GM08714 (cell line): Measurements from ENCODE around the gene LOXL3.

Experiments used
- H3K4me3 ChIP-seq: fragments of 200-500 bp; sonication (Bioruptor generic); 2 replicates; pipeline ENCODE4 v1.5.1; 2014; ENCODE audit warnings: mild to moderate bottlenecking, low read length, inconsistent platforms
- ZNF274 ChIP-seq: IDR thresholded peaks from 2 replicates; pipeline ENCODE4 v1.6.1; 2012; ENCODE audit warnings: mild to moderate bottlenecking, low read depth, low read length

LOXL3 gene

DNA sequence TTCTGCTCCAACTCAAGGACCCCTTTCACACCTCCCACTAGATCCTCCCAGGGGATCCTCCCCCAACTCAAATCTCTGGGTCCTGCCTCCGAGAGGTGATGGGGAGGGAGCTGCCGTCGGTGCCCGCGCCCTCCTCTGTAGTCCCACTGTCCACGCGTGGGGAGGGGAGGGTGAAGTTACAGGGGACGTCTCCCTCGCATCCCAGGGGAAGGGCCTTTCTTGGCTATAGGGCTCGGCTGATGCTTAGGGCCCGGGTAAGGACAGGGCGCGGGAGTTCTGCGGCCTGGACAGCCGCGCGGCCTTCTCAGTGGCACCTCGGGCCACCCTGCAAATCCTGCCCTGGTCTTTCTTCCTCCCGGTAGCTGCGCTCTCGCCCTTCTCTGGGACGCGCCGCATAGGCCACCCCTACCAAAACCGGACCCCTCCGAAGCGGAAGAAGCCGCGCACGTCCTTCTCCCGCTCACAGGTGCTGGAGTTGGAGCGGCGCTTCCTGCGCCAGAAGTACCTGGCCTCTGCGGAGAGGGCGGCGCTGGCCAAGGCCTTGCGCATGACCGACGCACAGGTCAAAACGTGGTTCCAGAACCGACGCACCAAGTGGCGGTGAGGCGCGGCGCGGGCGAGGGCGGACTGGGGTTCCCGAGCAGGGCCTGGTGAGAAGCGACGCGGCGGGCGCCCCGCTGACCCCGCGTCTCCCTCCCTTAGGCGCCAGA, 38.3 kb downstream of the LOXL3 start:
- H3K4me3 ChIP-seq = peak overlapping the region; percentile 1; the same call in 1 of the 2 replicates
- no peak for TF ChIP-seq ZNF274

DNA sequence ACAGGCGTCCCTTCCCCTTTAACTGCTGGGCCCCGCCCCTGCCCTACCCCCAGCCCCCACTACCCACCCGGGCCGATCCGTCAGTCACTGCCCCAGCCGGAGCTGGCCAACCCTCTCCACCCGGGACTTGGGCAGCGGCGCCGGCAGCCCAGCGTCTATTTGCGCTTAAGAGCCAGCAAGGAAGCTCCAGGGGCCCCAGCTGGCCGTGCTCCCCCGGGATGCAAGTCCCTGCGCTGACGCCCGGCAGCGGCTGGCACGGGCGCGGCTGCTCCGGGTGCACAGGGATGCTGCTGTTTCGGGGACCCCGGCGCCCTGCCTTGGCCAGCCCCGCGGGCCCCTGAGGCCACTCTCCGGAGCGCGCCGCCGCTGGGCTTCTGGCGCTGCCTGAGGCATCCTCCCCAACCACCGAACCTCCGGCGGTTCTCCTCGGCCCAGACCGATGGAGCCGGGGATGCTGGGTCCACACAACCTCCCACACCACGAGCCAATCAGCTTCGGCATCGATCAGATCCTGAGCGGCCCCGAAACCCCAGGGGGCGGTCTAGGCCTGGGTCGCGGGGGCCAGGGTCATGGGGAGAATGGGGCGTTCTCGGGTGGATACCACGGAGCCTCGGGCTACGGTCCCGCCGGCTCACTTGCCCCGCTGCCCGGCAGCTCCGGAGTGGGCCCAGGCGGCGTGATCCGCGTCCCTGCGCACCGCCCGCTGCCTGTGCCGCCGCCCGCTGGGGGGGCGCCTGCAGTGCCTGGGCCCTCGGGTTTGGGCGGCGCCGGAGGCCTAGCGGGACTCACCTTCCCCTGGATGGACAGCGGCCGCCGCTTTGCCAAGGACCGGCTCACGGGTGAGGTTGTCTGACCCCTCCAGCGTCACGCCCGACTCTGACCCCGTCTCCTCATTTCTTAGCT, 39.1 kb downstream of the LOXL3 start, which contains the start of gene TLX2:
TLX2 (plus strand) TSS at position 83 of the 903 bp plus-strand sequence; CDS start at position 440, 357 bp downstream.
- TF ChIP-seq ZNF274 = no peak
- H3K4me3 ChIP-seq = no peak within 1 kb of the TSS; the same call in 1 of the 2 replicates

DNA sequence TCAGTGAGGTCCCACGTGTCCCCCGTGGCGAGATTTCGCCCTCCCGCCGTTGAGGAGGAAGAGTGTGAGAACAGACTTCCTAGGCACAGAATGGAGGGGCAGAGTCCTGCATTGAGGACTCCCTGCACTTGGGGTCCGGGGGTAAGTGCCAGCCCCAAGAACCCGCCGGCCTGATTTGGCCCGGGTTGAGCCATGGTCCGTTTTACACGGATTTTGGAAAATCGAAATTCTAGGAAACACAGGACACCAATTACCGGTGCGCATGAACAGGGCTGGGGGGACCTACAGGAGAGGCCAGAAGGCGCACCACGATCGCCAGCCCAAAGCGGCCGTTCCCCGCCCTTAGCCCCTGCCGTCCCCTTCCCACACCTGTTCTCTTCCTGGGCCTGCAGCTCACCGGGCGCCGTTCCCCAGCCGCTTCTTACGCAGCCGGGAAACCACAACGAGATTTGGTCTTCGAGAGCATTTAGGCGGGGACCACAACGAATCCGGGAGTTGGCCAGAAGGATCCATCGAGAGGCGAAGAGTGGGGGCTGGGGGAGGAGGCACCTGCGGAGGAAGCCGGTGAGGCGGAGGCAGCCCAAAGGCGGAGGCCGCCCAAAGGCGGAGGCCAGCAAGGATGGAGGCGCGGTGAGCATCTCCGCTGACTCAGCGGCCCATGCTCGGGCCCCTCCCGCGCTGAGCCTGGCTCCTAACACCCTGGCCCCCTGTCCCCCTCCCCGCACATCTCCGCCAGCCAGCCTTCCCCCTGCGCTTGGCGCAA, 40.0 kb downstream of the LOXL3 start:
- TF ChIP-seq ZNF274 = no peak
- no peak overlapping the region for H3K4me3 ChIP-seq

DNA sequence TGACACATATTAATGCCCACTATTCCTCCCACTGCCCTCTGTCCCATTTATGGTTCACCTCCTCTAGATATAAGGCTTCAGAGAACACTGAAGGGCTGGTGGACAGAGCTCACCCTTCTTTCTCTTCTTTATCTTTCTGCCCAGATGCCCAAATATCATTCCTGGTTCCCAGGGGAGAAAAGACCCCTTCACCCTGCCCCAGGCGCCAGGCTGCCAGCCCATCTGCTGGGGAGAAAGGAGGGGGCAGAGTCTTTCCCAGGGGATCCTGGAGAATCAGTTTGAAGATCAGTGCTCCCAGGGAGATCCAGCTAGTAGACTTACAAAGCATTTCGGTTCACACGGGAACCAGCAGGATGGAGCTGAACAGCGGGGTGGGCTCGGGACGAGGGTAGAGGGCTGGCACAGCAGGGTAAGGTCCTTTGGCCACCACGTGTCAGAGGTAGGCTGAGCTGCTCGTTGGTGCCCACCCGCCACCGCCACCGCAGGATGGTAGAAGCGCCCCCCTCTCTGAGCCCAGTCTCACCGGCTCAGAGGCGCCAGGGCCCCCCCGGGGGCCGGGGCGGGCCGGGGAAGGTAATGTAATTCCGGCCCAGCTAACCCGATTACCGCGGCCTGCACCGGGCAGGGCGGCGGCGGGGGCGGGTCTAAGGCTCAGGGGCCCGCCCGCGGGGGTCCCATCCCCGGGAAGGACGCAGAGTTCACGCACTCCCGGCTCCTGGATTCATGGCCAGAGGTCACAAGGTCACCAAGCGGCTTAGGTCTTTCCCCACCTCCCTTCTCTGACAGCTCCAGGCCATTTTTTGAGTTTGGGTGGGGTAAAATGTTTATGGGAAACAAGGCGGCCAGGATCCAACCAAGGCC, 40.8 kb downstream of the LOXL3 start:
- no peak overlapping the region for H3K4me3 ChIP-seq
- no peak for TF ChIP-seq ZNF274

DNA sequence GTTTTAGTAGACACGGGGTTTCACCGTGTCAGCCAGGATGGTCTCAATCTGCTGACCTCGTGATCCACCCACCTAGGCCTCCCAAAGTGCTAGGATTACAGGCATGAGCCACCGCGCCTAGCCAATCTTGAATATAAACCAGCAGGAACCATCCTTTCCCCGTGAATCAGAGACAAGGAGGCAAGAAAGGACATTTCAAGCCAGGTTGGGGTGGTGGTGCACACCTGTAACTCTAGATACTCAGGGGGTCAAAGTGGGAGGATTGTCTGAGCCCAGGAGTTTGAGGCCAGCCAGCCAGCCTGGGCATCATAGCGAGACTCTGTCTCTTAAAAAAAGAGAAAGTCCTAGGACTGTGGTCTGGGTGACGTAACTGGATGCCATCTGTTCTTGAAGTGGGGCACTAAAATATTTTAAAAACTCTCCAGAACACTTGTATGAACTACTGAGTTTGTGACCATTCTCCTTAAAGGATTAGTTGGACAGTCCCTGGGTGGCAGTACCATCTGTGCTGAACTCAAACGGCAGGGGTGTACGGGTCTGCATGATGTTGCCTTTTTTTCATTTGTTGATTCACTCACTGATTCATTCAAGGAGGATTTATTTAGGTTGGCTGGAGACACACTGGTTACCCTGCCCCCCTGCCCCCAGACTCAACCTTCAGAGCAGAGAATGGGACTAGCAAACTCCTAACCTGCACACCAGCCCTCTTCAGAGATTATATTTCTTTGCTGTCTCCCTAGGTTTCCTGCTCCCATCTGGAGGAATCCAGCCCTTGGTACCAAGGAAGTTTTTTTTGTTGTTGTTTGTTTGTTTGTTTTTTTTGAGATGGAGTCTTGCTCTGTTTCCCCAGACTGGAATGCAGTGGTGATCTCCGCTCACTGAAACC, 42.4 kb downstream of the LOXL3 start:
- H3K4me3 ChIP-seq = no peak overlapping the region
- no peak for TF ChIP-seq ZNF274

DNA sequence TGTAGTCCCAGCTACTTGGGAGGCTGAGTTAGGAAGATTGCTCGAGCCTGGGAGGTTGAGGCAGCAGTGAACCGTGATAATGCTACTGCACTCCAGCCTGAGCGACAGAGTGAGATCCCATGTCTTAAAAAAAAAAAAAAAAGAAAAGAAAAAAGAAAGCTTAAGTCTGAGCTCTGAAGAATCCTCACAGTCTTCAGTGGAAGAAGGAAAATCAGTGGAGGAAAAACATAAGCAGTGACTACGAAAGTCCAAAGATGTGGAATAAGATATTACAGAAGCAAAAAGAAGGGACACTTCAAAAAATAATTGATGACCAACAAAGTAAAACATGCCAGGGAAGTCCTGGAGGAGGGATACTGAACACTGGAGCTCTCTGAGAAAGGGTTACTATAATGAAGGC, 43.5 kb downstream of the LOXL3 start:
- TF ChIP-seq ZNF274 = no peak
- no peak overlapping the region for H3K4me3 ChIP-seq

DNA sequence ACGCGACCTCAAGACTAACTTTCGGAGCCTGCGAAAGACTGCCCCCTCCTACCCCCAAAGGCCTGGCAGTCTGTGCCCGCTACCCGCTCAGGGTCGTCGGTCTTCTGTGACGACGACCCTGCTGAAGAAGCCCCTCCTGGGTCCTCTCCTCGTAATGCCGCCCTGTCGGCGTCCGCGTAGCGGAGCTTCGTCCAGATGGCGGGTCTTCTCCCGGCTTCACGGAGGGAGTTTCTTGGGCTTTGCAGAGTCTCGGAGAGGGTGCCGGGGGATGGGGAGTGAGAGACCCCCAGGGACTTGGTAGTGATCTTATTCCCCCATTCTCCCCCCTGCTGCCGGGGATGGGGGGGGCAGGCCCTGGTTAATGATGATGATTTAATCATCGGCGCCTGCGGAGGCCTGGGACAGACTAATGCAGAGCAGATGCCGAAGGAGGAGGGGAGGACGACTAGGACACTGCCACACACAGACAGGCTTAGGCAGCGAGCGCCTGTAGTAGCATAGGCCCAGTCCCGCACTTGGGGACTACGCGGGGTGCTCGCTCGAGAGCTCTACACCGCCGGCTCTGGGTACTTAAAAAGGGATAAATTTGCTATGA, 45.7 kb downstream of the LOXL3 start:
- TF ChIP-seq ZNF274 = no peak

DNA sequence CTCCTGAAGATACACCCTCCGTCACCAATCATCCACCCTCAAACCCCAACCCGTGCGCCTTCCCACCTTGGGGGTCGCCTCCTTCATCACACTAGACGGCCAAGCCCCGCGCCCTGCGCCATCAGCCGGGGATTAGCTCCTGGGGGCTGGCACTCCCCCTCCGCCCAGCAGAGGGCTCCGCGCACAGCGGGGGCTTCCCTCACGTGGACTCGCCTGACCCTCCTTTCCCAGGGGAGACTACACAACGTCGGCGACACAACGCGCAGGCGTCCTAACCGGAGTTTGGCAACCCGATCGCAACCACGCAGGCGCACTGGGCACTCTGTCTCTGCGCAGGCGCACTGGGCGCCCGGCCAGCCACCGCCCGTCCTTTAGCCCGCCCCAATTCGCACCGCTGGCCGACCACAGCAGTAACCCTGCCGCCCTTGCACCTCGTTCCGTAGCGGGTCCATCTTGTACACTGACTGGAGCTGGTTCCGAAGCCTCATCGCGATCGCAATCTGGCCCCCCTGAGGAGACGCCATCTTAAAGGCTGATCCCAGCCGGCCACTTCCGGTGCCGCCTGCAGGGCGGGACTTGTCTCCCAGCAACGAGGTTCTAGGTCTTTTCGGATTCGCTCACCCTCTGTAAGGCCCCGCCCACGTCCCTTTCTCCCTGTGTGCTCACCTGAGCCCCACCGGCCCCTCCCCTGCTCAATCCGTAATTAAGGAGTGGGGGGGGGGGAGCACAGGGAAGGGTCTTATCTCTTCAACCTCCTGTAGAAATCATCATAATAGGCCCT, 46.4 kb downstream of the LOXL3 start, which contains the start of gene PCGF1:
PCGF1 (minus strand) TSS at position 551 of the 781 bp plus-strand sequence; CDS start at position 524, 27 bp downstream.
- no peak for TF ChIP-seq ZNF274
- peak within 1 kb of the TSS; percentile 65 for H3K4me3 ChIP-seq

More for the DNA sequence above, 45.7 kb downstream of the LOXL3 start:
- H3K4me3 ChIP-seq = peak overlapping the region; percentile 65; the same call in 1 of the 2 replicates

DNA sequence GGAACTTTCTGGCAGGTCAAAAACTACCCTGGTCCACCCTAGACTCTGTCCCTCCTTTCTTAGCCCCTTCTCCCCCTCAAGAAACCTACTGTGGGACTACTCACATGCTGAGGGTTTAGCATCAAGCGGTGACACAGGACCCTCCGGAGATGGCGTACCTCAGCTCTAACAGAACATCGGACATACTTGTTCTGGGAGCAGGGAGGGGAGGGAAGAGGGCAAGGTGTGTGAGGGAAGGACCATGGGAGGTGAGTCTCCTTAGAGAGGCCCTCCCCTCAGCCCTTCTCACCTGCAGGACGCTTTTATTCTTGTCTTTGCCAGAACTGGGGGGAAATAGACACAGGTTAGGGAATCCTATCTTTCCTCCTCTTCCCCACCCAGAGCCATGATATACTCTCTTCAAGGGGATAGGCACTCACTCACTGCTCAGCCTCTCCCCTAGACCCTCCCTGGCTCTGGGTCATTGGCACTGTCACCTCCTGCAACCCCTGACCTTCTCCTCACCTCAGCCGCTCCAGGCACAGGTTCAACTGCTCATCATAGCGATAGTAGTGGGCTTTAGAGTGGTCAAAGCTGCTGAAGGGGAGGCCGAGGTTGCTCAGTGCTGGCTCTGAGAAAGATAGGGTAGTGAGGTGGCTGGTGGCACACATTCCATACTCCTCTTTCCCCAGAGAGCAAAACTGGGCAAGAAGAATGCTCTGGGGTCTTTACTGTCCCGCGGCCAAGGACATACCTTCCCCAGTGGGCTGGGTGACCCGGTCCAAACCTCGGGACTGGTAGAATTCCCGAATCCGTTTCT, 48.1 kb downstream of the LOXL3 start:
- no peak overlapping the region for H3K4me3 ChIP-seq
- TF ChIP-seq ZNF274 = no peak

DNA sequence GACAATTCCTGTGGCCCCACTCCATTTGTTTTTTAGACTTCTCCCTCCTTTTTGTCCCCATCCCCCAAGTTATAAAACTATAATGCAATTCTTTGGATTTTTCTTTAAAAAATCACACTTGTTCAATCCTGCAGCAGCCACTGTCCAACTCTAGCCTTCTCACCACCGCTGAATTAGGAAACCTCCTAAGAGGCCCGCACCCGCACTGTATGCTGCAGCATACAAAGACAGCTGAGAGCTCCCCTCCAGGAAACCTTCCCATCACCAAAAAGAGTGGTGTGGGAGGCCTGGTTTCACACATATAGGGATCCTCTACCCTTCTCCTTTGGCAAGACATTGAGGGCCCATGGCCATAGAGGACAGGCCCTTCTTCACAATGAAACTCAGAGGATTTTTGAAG, 49.2 kb downstream of the LOXL3 start:
- TF ChIP-seq ZNF274 = no peak
- no peak overlapping the region for H3K4me3 ChIP-seq
